Fibroblast of peridontal ligament (primary cell): ENCODE results near the gene ADAMTSL1.

Experiments
- DNase-seq: peaks from one replicate; pipeline ENCODE4 v3.0.0-alpha.2; 2010; ENCODE audit errors: extremely low read depth

The ADAMTSL1 gene

GRCh38 chr9:18473652-18474279 is at the start of gene ADAMTSL1:
TSS of gene ADAMTSL1 (plus strand) at chr9:18474153. CDS start at chr9:18474233, 80 bp downstream.
- peak; percentile 81 for DNase-seq

DNA sequence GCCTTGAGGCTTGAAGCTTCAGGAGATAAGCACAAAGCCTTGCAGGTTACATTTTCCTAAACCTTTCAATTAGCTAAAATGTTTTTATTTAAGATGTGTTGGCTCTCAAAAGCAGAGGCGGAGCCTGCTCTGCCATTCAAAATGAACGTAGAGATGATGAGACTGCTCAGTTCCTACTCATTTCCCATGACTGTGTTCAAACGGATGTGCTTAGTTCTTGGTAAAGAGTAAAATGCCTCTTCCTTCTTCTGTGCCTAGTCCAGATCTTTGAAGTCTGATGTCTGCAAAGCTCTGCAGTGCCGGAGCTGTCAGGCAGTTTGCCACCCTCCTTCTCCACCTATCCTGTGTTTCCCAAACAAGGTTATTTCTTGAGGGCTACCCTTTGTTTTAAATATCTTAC is 46.3 kb upstream of the ADAMTSL1 start:
- peak; percentile 32 for DNase-seq

GRCh38 chr9:18428661-18429060 is 45.3 kb upstream of the ADAMTSL1 start:
- DNase-seq = no peak

DNA sequence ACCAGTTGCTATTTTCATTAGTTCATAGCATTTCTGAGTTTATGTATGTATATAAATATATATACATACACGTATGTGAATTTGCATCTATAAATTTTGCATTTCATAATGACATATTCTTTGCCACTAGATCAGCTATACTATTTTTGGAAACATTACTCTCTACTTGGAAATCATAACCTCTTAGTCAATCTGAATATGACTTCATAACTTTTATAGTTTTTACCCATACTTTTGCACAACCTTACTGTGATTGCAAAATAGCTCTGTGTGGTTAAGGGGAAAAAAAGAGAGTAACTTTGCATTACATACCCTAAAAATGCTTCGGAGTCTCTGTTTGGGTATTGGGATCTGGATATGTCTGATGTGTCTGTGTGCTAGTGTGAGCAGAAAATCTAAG is 44.9 kb upstream of the ADAMTSL1 start:
- peak; percentile 94 for DNase-seq

GRCh38 chr9:18433620-18434019 is 40.3 kb upstream of the ADAMTSL1 start:
- DNase-seq = no peak

GRCh38 chr9:18437315-18438201 is 36.4 kb upstream of the ADAMTSL1 start:
- DNase-seq = peak; percentile 36

DNA sequence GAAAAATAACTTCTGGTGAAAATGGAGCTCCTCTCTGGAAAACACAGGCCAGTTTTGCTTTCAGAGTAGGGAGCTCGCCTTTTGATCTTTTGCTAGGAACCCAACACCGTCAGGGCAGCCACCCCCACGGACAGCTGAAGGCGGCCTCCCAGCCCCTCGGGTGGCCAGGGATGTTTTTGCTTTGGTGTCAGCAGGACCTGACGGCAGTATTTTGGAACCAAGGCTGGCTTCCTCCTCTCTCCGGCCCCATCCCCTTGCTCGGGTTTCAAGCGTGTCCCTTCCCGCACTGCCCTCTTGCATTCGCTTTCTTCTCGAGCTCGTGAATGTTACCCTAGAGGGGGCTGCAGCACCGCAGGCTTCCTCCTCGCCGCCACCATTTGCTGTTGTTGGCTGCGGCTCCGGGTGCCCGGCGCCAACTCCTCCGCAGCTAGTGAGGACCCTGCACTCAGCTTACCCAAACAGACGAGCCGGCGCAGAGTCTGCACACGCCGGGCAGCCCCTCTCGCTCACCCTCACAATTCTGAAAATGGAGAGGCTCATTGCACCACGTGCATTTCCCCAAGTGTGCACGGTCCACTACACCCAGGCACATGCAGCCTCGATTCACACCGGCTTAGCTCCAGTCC is 35.5 kb upstream of the ADAMTSL1 start:
- peak; percentile 51 for DNase-seq

DNA sequence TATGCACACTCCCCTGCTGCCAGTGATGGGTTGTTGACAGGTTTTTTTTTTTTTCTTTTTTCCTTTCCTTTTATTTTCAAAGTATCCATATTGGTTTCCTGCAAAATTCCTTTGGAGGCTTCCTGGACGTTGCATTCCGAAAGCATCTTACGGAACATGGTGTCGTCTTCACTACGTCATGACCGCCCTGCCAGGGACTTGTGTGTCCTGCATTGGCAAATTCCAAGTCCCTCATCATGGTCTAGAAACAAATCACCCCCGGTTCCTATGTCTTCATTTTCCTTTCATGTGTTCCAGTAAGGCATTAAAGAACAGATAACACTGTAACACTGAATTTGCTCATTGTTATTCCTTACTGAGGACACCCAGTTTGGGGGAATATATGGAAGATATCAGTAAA is 35.0 kb upstream of the ADAMTSL1 start:
- no peak for DNase-seq

DNA sequence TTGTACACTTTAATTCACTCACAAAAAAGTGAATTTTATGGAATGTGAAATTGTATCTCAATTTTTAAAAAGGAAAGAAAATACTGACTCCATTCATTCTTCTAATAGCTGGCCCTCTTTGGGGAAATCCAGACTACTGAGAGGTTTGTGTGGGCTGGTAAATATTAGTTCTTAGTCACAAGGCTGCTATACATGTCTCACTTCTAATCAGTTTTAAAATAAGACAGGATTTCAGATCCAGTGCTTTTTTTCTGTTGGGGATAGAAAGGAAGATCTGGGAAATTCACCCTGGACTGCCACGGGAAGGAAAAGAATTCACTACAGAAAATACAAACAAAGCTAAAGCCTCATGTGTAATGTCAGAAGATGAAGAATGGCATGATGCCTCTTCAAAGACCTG is 32.7 kb upstream of the ADAMTSL1 start:
- DNase-seq = no peak

- peak; percentile 87 for DNase-seq
Measured at GRCh38 chr9:18442629-18443491, 31.1 kb upstream of the ADAMTSL1 start.

DNA sequence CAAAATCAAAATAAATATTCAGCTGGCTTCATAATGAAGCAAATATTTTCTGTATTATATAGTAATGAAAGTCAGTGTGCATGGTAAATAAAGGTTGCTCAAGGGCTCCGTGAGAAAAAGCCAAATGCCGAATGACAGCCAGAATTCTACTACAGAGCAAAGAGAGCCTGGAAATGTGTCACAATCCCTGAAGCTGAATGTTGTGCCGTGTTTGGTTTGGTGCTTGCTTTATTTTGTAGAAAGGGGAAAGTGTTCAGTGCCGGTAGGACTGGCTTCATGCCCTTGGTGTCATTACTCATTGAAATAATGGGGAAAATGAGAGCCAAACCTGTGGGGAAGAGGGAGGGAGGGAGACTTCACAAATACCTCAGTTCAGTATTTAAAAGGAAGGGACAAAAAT is 26.8 kb upstream of the ADAMTSL1 start:
- DNase-seq = peak; percentile 39

GRCh38 chr9:18447541-18447940 is 26.4 kb upstream of the ADAMTSL1 start:
- no peak for DNase-seq

- DNase-seq = no peak
Measured at GRCh38 chr9:18448101-18448500, 25.9 kb upstream of the ADAMTSL1 start.

- DNase-seq = peak; percentile 76
Measured at GRCh38 chr9:18451406-18451805, 22.5 kb upstream of the ADAMTSL1 start.

GRCh38 chr9:18452276-18452675 is 21.7 kb upstream of the ADAMTSL1 start:
- DNase-seq = peak; percentile 87

- no peak for DNase-seq
Measured at GRCh38 chr9:18456624-18457237, 17.2 kb upstream of the ADAMTSL1 start.

- no peak for DNase-seq
Measured at GRCh38 chr9:18457510-18457909, 16.4 kb upstream of the ADAMTSL1 start.

DNA sequence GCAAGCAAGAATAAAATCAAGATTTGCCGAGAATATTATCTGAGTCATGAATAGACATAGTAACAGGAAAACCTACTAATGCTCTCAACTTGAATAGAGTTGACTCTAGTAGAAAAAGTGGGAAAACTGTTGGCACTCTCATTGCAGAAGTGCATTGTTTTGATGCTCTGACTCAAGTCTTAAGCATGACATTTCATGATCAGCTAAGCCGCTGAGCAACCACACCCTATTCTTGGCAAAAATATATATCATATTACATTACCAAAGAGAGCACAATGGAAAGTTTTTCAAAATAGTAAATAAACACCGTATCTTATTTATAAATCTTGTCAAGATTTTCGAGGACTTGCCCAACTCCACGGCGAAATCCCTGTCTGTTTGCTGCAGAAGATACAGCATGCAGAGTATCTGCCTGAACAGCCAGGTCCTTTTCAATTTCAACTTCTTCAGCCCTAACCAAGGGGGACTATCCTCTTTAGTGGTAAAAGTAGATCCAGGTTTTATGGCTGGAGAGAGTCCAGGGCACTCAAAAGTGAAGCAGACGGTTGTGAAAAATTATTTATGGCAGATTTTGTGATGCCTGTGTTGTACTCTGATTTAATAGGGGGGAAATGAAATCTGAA is 13.9 kb upstream of the ADAMTSL1 start:
- DNase-seq = peak; percentile 94

DNA sequence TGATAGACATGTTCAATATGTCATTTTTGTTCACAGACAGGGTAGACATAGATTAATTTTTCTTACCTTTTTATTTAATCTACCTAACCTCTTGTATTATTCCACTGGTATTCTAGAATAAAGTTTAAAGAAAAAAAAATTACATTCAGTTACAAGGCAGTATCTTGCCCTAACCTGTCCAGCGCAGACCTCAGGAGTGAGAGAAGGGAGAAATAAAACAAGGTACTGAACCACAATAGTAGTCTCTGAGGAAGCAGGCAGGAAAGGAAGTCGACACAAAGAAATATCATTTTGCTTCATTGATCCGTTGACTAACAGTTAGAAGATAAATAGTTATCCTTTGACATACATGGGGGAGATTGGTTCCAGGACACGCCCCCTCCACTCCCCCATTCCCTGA is 12.5 kb upstream of the ADAMTSL1 start:
- DNase-seq = no peak

GRCh38 chr9:18463991-18464390 is 10.0 kb upstream of the ADAMTSL1 start:
- peak; percentile 43 for DNase-seq

DNA sequence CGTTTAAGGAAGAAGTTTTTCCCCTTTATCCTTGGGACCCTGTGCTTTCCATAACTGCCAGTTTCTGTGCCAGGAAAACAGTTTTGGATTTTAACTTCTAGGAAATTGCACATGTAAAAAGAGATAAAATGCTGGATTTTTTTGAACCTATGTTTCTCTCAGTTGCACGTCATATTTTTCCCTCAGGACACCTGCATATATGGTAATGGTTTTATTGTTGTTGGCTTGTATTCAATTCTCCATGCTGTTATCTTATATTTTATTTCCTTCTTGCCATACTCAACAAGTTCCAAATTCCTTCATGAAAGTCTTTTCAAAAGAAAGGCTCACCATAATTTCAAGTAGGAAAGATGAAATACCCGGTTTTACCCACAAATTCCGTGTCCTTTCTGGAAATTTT is 7.9 kb upstream of the ADAMTSL1 start:
- DNase-seq = no peak
